Fibroblast of skin of back (primary cell): Measurements from ENCODE around the gene ZNF121.
A peak's percentile ranks its signal among the peaks of the same experiment; 100 is the strongest.

Source experiments
- DNase-seq: peaks from one replicate; pipeline ENCODE4 v3.0.0-alpha.2; 2013

The ZNF121 gene

DNA sequence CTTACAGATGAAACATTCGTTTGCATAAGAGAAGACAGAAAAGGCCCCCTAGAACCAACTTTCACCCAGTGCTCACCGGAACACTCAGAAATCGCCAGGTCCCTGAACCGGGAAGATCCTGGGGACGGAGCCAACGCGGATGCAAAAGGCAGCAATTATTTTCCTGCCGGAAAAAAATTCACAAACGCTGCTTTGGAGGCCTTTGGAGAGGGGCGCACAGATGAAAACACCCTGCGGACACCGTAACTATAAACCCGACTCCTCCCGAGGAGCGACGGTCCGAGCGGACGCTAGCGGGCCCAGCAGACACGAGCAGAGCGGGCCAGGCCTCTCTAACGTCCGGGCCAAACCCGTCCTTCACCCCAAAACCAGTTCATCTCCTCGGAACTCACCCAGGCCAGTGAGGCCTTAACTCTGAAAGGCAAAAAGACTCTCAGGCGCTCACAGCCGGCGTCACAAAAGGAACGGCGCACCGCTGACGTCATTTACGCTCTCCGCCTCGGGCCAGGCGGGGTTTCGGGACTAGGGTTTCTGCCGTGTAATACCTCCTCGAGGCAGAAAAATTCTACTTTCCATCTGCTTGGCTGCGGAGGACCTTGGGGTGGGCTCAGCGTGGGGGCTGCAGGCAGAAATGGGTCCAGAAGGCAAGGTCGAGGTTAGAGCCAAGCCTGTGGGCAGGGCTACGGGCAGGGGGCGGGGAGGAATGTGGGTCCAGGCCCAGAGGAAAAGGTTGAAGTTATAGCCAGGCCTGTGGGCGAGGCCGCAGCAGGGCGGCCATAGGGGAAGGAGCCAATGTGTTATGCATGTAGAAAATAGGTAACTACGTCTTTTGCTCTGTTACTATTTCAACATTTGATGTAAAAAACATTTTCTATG lies 45.9 kb downstream of the ZNF121 start, which contains the start of gene ZNF426:
Gene ZNF426, minus strand, starts transcription at position 463 of the 876 bp plus-strand sequence. CDS start 2,413 bp downstream, outside the sequence.
- DNase-seq: peak; percentile 92

- no peak for DNase-seq
Measured at GRCh38 chr19:9535934-9536333, 48.4 kb downstream of the ZNF121 start.

- peak; percentile 52 for DNase-seq
Measured at GRCh38 chr19:9531933-9532332, 52.4 kb downstream of the ZNF121 start.

- DNase-seq: peak; percentile 6
Measured at GRCh38 chr19:9528757-9529336, 55.5 kb downstream of the ZNF121 start.

GRCh38 chr19:9523885-9524474 lies 60.3 kb downstream of the ZNF121 start:
- no peak for DNase-seq
